DOHH2 (cell line): ENCODE measurements around the gene RMI2.

Experiments
- H3F3A ChIP-seq: fragments of 200-600 bp; sonication (generic), shearing (Covaris generic); 2 replicates; pipeline ENCODE4 v1.6.0; 2016; ENCODE audit warnings: antibody characterized with exemption, mild to moderate bottlenecking; ENCODE audit not compliant: control insufficient read depth, insufficient read depth
- H3K27ac ChIP-seq: fragments of 200-600 bp; sonication (generic); 2 replicates; pipeline ENCODE4 v1.5.1; 2014; ENCODE audit warnings: low read depth, mild to moderate bottlenecking, low read length, moderate library complexity
- H3K27me3 ChIP-seq: fragments of 200-600 bp; sonication (generic); 2 replicates; pipeline ENCODE4 v1.6.1; 2014; ENCODE audit warnings: mild to moderate bottlenecking, low read length, mixed read lengths; ENCODE audit not compliant: control insufficient read depth
- H3K36me3 ChIP-seq: fragments of 200-600 bp; sonication (generic); 2 replicates; pipeline ENCODE4 v1.6.1; 2014; ENCODE audit warnings: mild to moderate bottlenecking, low read length, moderate library complexity, mixed read lengths; ENCODE audit not compliant: control insufficient read depth
- H3K4me1 ChIP-seq: fragments of 200-600 bp; sonication (generic); 2 replicates; pipeline ENCODE4 v1.6.1; 2014; ENCODE audit warnings: mild to moderate bottlenecking, low read length, mixed read lengths; ENCODE audit not compliant: control insufficient read depth
- H3K4me2 ChIP-seq: fragments of 200-600 bp; sonication (generic); 2 replicates; pipeline ENCODE4 v1.6.0; 2014; ENCODE audit warnings: mild to moderate bottlenecking, low read length, moderate library complexity
- H3K4me3 ChIP-seq: fragments of 200-600 bp; sonication (generic); 2 replicates; pipeline ENCODE4 v1.5.1; 2014; ENCODE audit warnings: mild to moderate bottlenecking, low read length, mixed read lengths
- H3K79me2 ChIP-seq: fragments of 200-600 bp; sonication (generic); 2 replicates; pipeline ENCODE4 v1.6.1; 2014; ENCODE audit warnings: mild to moderate bottlenecking, low read length, mixed read lengths; ENCODE audit not compliant: control insufficient read depth
- H3K9me2 ChIP-seq: fragments of 200-600 bp; sonication (generic); replicated peaks from 2 replicates; pipeline ENCODE4 v1.6.1; 2014; ENCODE audit warnings: mild to moderate bottlenecking, low read length, mixed read lengths; ENCODE audit not compliant: control insufficient read depth
- H3K9me3 ChIP-seq: fragments of 200-600 bp; sonication (generic); 2 replicates; pipeline ENCODE4 v1.6.1; 2014; ENCODE audit warnings: antibody characterized with exemption, low read length, mixed read lengths; ENCODE audit not compliant: control insufficient read depth, insufficient read depth
- H4K20me1 ChIP-seq: fragments of 200-600 bp; sonication (generic); 2 replicates; pipeline ENCODE4 v1.6.0; 2014; ENCODE audit warnings: low read depth, mild to moderate bottlenecking, antibody characterized with exemption, low read length, moderate library complexity; ENCODE audit not compliant: control insufficient read depth, insufficient read depth
- CTCF ChIP-seq: fragments of 200-600 bp; sonication (generic); IDR thresholded peaks from one replicate; pipeline ENCODE4 v1.5.1; 2014; ENCODE audit warnings: antibody characterized with exemption, mild to moderate bottlenecking, low read depth, low read length; ENCODE audit not compliant: poor library complexity, severe bottlenecking
- EZH2phosphoT487 ChIP-seq: fragments of 200-600 bp; sonication (generic); IDR thresholded peaks from 2 replicates; pipeline ENCODE4 v1.6.1; 2017; ENCODE audit warnings: borderline replicate concordance, mild to moderate bottlenecking, antibody characterized with exemption, low read length, moderate library complexity, mixed read lengths

RMI2 gene

GRCh38 chr16:11333702-11334101, 11.6 kb upstream of the RMI2 start:
- Histone ChIP-seq H3K9me3 (no peaks in the 10 kb centered on the region), H3K9me2 (no peaks in the 10 kb centered on the region), H4K20me1 (no peaks in the 10 kb centered on the region), H3K4me3 (no peak overlapping the region), H3K4me1 (peaks cover 38% of the 10 kb centered on the region), H3K79me2 (no peaks in the 10 kb centered on the region), H3K27me3 (peaks cover 25% of the 10 kb centered on the region), H3F3A (peaks cover 16% of the 10 kb centered on the region), H3K27ac (no peak overlapping the region), H3K36me3 (no peaks in the 10 kb centered on the region), H3K4me2 (no peak overlapping the region)
- TF ChIP-seq CTCF (no peak), EZH2phosphoT487 (no peak)

GRCh38 chr16:11334831-11335404, 10.3 kb upstream of the RMI2 start:
- no peaks in the 10 kb centered on the region for H3K9me2 ChIP-seq
- H4K20me1 ChIP-seq = no peaks in the 10 kb centered on the region
- TF ChIP-seq EZH2phosphoT487 (no peak), CTCF (no peak)
- no peaks in the 10 kb centered on the region for H3K9me3 ChIP-seq
- no peak overlapping the region for H3K4me3 ChIP-seq
- H3K4me1 ChIP-seq = peaks cover 29% of the 10 kb centered on the region
- peaks cover 6% of the 10 kb centered on the region; the same call in 1 of the 2 replicates for H3F3A ChIP-seq
- no peak overlapping the region for H3K27ac ChIP-seq
- peaks cover 25% of the 10 kb centered on the region for H3K27me3 ChIP-seq
- H3K4me2 ChIP-seq = no peak overlapping the region
- no peaks in the 10 kb centered on the region for H3K36me3 ChIP-seq
- H3K79me2 ChIP-seq = no peaks in the 10 kb centered on the region

GRCh38 chr16:11339075-11339474, 6.2 kb upstream of the RMI2 start:
- peaks cover 11% of the 10 kb centered on the region for H3K4me1 ChIP-seq
- no peak overlapping the region for H3K27ac ChIP-seq
- TF ChIP-seq EZH2phosphoT487 = no peak
- no peak for TF ChIP-seq CTCF
- H3K9me2 ChIP-seq = no peaks in the 10 kb centered on the region
- no peaks in the 10 kb centered on the region for H4K20me1 ChIP-seq
- H3F3A ChIP-seq = 0 out of 2 replicates have a peak, but pooled peaks cover 3% of the 10 kb centered on the region
- H3K9me3 ChIP-seq = no peaks in the 10 kb centered on the region
- no peaks in the 10 kb centered on the region for H3K79me2 ChIP-seq
- no peak overlapping the region for H3K4me2 ChIP-seq
- H3K4me3 ChIP-seq = no peak overlapping the region
- H3K27me3 ChIP-seq = no peaks in the 10 kb centered on the region
- no peaks in the 10 kb centered on the region for H3K36me3 ChIP-seq
